MM.1S (cell line): ENCODE measurements around the gene MDH2.

Experiments used
- EZH2 ChIP-seq: fragments of 300-600 bp; sonication (generic); optimal IDR thresholded peaks from 2 replicates; pipeline ENCODE3; 2017; ENCODE audit warnings: low read depth, mild to moderate bottlenecking, antibody characterized with exemption, low read length, mixed read lengths
- TF ChIP-seq, protein P1 (sequence below): fragments of 300-600 bp; sonication (generic); IDR thresholded peaks from 2 replicates; pipeline ENCODE4 v1.5.1; 2016; ENCODE audit warnings: antibody characterized with exemption, low read length, mixed read lengths

DNA sequence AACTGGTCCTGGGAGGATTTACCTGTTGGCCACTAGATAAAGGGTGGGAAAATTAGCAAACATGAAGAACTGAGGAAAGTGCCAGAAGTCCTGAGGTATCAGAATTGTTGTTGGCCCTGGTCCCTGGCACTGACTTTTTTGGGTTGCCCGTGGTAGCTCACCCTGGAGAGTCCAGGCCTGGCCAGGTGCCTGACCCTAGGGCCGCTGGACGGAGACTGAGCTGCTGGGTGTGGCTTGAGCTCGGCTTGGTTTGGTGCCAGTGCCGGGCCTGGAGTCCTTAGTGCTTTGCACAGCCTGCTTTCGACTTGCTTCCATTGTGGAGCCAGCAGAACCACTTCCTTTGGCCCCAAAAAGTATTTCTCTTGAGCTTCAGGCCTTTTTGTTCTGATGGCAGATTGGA lies 12.9 kb downstream of the MDH2 start:
- TF ChIP-seq, protein P1, sequence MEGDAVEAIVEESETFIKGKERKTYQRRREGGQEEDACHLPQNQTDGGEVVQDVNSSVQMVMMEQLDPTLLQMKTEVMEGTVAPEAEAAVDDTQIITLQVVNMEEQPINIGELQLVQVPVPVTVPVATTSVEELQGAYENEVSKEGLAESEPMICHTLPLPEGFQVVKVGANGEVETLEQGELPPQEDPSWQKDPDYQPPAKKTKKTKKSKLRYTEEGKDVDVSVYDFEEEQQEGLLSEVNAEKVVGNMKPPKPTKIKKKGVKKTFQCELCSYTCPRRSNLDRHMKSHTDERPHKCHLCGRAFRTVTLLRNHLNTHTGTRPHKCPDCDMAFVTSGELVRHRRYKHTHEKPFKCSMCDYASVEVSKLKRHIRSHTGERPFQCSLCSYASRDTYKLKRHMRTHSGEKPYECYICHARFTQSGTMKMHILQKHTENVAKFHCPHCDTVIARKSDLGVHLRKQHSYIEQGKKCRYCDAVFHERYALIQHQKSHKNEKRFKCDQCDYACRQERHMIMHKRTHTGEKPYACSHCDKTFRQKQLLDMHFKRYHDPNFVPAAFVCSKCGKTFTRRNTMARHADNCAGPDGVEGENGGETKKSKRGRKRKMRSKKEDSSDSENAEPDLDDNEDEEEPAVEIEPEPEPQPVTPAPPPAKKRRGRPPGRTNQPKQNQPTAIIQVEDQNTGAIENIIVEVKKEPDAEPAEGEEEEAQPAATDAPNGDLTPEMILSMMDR, result no peak
- TF ChIP-seq EZH2, result no peak
